NCI-H128 (cell line): ENCODE measurements around the gene SRRD.

ENCODE experiments used
- DNase-seq: peaks from one replicate; lab custom pipeline; 2025; ENCODE audit not compliant: unreplicated experiment; lab: John Stamatoyannopoulos, UW

Gene SRRD

GRCh38 chr22:26453216-26453615 lies 30.5 kb upstream of the SRRD start:
- no peak for DNase-seq

GRCh38 chr22:26453812-26454500 lies 29.7 kb upstream of the SRRD start:
- no peak for DNase-seq

GRCh38 chr22:26457661-26458272 lies 25.9 kb upstream of the SRRD start:
- DNase-seq: no peak

- DNase-seq: no peak
These were observed 23.5 kb upstream of the SRRD start for GRCh38 chr22:26460202-26460601.

- no peak for DNase-seq
These were observed 22.4 kb upstream of the SRRD start for GRCh38 chr22:26461188-26461810.

- no peak for DNase-seq
These were observed 21.6 kb upstream of the SRRD start for GRCh38 chr22:26462051-26462450.

- DNase-seq: no peak
These were observed 21.0 kb upstream of the SRRD start for GRCh38 chr22:26462641-26463040.

- DNase-seq: no peak
These were observed 20.5 kb upstream of the SRRD start for GRCh38 chr22:26463101-26463661.

GRCh38 chr22:26463688-26464087 lies 20.0 kb upstream of the SRRD start:
- no peak for DNase-seq

- DNase-seq: no peak
These were observed 19.4 kb upstream of the SRRD start for GRCh38 chr22:26464312-26464711.

- no peak for DNase-seq
These were observed 17.5 kb upstream of the SRRD start for GRCh38 chr22:26466196-26466595.

- DNase-seq: no peak
These were observed 12.9 kb upstream of the SRRD start for GRCh38 chr22:26470807-26471206.

GRCh38 chr22:26471522-26471921 lies 12.2 kb upstream of the SRRD start:
- DNase-seq: no peak

- no peak for DNase-seq
These were observed 9.0 kb upstream of the SRRD start for GRCh38 chr22:26474682-26475081.

- no peak for DNase-seq
These were observed 6.9 kb upstream of the SRRD start for GRCh38 chr22:26476705-26477340.

GRCh38 chr22:26477341-26477731 lies 6.3 kb upstream of the SRRD start:
- no peak for DNase-seq

GRCh38 chr22:26479043-26479791 lies 4.5 kb upstream of the SRRD start:
- no peak for DNase-seq

- DNase-seq: no peak
These were observed 3.7 kb upstream of the SRRD start for GRCh38 chr22:26479792-26480610.

- no peak for DNase-seq
These were observed 3.1 kb upstream of the SRRD start for GRCh38 chr22:26480611-26480932.

- no peak for DNase-seq
These were observed 2.5 kb upstream of the SRRD start for GRCh38 chr22:26481112-26481693.
